Measurements from ENCODE around the gene GUCY2F.

- TF ChIP-seq CTCF (IDR thresholded peaks at IDR 0.05; ENCODE audit: low read depth, low read length), result no peak
- no peak for TF ChIP-seq EZH2phosphoT487 (IDR thresholded peaks at IDR 0.05; ENCODE audit: low read depth)
These were observed 135.4 kb downstream of the GUCY2F start for GRCh38 chrX:109346491-109346890.

Measured in OCI-LY3 (cell line).